DOHH2 (cell line): ENCODE results near the gene DAAM1.

ENCODE experiments used
- H3F3A ChIP-seq: fragments of 200-600 bp; sonication (generic), shearing (Covaris generic); 2 replicates; pipeline ENCODE4 v1.6.0; 2016; ENCODE audit warnings: antibody characterized with exemption, mild to moderate bottlenecking; ENCODE audit not compliant: control insufficient read depth, insufficient read depth
- H3K27ac ChIP-seq: fragments of 200-600 bp; sonication (generic); 2 replicates; pipeline ENCODE4 v1.5.1; 2014; ENCODE audit warnings: low read depth, mild to moderate bottlenecking, low read length, moderate library complexity
- H3K27me3 ChIP-seq: fragments of 200-600 bp; sonication (generic); 2 replicates; pipeline ENCODE4 v1.6.1; 2014; ENCODE audit warnings: mild to moderate bottlenecking, low read length, mixed read lengths; ENCODE audit not compliant: control insufficient read depth
- H3K36me3 ChIP-seq: fragments of 200-600 bp; sonication (generic); 2 replicates; pipeline ENCODE4 v1.6.1; 2014; ENCODE audit warnings: mild to moderate bottlenecking, low read length, moderate library complexity, mixed read lengths; ENCODE audit not compliant: control insufficient read depth
- H3K4me1 ChIP-seq: fragments of 200-600 bp; sonication (generic); 2 replicates; pipeline ENCODE4 v1.6.1; 2014; ENCODE audit warnings: mild to moderate bottlenecking, low read length, mixed read lengths; ENCODE audit not compliant: control insufficient read depth
- H3K4me2 ChIP-seq: fragments of 200-600 bp; sonication (generic); 2 replicates; pipeline ENCODE4 v1.6.0; 2014; ENCODE audit warnings: mild to moderate bottlenecking, low read length, moderate library complexity
- H3K4me3 ChIP-seq: fragments of 200-600 bp; sonication (generic); 2 replicates; pipeline ENCODE4 v1.5.1; 2014; ENCODE audit warnings: mild to moderate bottlenecking, low read length, mixed read lengths
- H3K79me2 ChIP-seq: fragments of 200-600 bp; sonication (generic); 2 replicates; pipeline ENCODE4 v1.6.1; 2014; ENCODE audit warnings: mild to moderate bottlenecking, low read length, mixed read lengths; ENCODE audit not compliant: control insufficient read depth
- H3K9me2 ChIP-seq: fragments of 200-600 bp; sonication (generic); replicated peaks from 2 replicates; pipeline ENCODE4 v1.6.1; 2014; ENCODE audit warnings: mild to moderate bottlenecking, low read length, mixed read lengths; ENCODE audit not compliant: control insufficient read depth
- H3K9me3 ChIP-seq: fragments of 200-600 bp; sonication (generic); 2 replicates; pipeline ENCODE4 v1.6.1; 2014; ENCODE audit warnings: antibody characterized with exemption, low read length, mixed read lengths; ENCODE audit not compliant: control insufficient read depth, insufficient read depth
- H4K20me1 ChIP-seq: fragments of 200-600 bp; sonication (generic); 2 replicates; pipeline ENCODE4 v1.6.0; 2014; ENCODE audit warnings: low read depth, mild to moderate bottlenecking, antibody characterized with exemption, low read length, moderate library complexity; ENCODE audit not compliant: control insufficient read depth, insufficient read depth
- EZH2phosphoT487 ChIP-seq: fragments of 200-600 bp; sonication (generic); IDR thresholded peaks from 2 replicates; pipeline ENCODE4 v1.6.1; 2017; ENCODE audit warnings: borderline replicate concordance, mild to moderate bottlenecking, antibody characterized with exemption, low read length, moderate library complexity, mixed read lengths
- TF ChIP-seq, protein P1 (sequence below): fragments of 200-600 bp; sonication (generic); IDR thresholded peaks from one replicate; pipeline ENCODE4 v1.5.1; 2014; ENCODE audit warnings: antibody characterized with exemption, mild to moderate bottlenecking, low read depth, low read length; ENCODE audit not compliant: poor library complexity, severe bottlenecking

The DAAM1 gene

DNA sequence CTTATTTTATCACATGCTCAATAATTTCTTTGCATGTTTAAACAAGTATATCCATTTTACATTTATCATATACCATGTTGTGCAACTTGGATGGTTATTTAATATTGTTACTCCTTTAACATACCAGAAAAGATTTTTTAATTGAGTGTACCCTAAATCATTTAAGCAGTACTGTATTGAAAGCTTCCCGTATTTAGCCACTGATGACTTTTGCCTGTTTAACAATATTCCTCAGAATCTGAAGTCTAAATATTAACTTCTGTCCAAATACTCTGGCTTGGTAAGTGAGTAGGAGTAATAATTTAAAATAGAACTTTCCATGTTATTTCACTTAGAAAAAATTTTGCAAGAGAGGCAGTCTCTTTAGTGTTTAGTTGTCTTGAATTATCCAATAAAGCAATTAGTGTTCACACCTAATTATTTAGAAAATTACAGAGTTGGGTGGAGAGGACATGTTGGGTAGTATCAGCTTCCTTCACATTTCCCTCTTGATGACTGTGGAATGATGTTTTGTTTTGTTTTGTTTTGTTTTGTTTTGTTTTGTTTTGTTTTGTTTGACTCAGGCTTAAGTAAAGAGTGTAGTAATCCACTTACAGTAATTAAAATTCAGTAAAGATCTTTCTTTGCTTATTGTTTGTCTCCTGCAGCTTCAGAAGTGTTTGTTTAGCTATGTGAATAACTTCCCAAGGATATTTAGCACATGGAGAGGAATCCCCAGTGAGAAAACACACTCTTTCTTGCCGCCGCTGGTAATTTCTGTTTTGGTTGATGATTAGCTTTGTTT lies 59.5 kb downstream of the DAAM1 start:
- H3K27me3 ChIP-seq: no peaks in the 10 kb centered on the region
- H4K20me1 ChIP-seq: no peaks in the 10 kb centered on the region
- H3K9me3 ChIP-seq: no peaks in the 10 kb centered on the region
- no peak for TF ChIP-seq EZH2phosphoT487
- TF ChIP-seq, protein P1, sequence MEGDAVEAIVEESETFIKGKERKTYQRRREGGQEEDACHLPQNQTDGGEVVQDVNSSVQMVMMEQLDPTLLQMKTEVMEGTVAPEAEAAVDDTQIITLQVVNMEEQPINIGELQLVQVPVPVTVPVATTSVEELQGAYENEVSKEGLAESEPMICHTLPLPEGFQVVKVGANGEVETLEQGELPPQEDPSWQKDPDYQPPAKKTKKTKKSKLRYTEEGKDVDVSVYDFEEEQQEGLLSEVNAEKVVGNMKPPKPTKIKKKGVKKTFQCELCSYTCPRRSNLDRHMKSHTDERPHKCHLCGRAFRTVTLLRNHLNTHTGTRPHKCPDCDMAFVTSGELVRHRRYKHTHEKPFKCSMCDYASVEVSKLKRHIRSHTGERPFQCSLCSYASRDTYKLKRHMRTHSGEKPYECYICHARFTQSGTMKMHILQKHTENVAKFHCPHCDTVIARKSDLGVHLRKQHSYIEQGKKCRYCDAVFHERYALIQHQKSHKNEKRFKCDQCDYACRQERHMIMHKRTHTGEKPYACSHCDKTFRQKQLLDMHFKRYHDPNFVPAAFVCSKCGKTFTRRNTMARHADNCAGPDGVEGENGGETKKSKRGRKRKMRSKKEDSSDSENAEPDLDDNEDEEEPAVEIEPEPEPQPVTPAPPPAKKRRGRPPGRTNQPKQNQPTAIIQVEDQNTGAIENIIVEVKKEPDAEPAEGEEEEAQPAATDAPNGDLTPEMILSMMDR: no peak
- no peak overlapping the region for H3K4me2 ChIP-seq
- peaks cover 6% of the 10 kb centered on the region; the same call in 1 of the 2 replicates for H3F3A ChIP-seq
- no peaks in the 10 kb centered on the region for H3K9me2 ChIP-seq
- peaks cover 46% of the 10 kb centered on the region for H3K4me1 ChIP-seq
- peaks cover 99% of the 10 kb centered on the region for H3K79me2 ChIP-seq
- no peak overlapping the region for H3K27ac ChIP-seq
- H3K4me3 ChIP-seq: no peak overlapping the region
- H3K36me3 ChIP-seq: peaks cover 8% of the 10 kb centered on the region

DNA sequence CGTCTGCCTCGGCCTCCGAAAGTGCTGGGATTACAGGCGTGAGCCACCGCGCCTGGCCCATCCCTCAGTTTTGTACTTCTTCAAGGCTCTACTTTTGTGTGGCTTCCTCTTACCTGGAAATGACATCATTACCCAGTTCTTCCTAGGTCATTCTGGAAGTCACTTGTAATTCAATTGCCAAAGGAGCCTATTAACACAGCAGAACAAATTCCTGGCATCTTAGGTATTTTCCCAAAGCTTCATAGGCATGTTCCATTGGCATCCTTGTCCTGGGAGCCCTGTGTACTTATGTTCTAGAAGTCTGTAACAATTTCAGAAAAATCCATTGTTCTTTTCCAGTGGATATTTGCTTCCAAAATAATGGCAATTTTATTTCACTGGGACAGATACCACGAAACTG lies 60.6 kb downstream of the DAAM1 start:
- Histone ChIP-seq H4K20me1 (no peaks in the 10 kb centered on the region), H3K9me3 (no peaks in the 10 kb centered on the region), H3K27me3 (no peaks in the 10 kb centered on the region), H3K4me2 (no peak overlapping the region), H3K9me2 (no peaks in the 10 kb centered on the region), H3F3A (peaks cover 6% of the 10 kb centered on the region; the same call in 1 of the 2 replicates), H3K4me1 (peaks cover 53% of the 10 kb centered on the region), H3K27ac (no peak overlapping the region), H3K36me3 (peaks cover 4% of the 10 kb centered on the region; the same call in 1 of the 2 replicates), H3K79me2 (peaks cover 99% of the 10 kb centered on the region), H3K4me3 (no peak overlapping the region)
- TF ChIP-seq EZH2phosphoT487: no peak
- TF ChIP-seq, protein P1: no peak

DNA sequence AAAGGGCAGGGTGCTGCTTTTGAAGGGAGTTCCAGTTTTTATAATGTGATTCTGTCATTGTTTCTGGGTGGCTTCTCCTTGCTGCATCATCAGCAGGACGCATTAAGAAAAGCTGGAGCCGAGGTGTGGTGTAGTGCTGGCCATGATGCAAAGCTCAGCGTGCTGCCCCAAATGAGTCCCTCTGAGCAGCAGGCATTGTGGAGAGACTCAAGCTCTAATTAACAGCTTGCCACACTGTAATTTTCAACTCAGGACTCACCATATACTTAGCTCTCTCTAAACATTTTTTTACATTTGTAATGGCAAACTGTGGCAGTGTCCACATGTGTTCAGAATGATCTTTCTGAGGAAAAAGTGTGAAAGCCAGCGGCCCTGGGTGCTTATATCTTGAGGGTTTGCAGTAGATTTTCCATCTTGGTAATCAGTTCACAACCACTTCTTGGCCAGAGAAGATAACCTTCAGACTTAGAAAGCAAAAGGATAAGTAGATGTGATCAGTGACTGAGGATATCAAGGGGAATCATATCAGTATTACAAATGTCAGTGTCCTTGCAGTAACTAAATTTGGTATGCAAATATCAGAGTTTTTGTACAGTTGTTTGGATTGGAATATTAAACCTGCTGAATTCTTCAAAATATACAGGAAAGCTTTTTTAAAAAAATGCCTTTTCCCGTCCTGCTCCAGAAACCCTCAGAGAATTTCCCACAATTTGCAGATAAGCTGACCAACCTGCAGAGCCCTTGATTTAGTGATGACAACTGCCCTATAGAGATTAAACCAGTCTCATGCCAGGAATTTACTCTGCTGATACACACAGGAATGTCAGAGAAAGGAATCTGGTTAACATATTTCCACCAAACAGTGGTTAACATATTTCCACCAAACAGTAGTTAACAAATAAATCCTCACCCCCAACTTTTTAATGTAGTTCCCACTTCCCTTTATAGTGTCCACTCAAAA lies 63.6 kb downstream of the DAAM1 start:
- Histone ChIP-seq H4K20me1 (no peaks in the 10 kb centered on the region), H3K27me3 (no peaks in the 10 kb centered on the region), H3K79me2 (peaks cover 99% of the 10 kb centered on the region), H3K9me3 (no peaks in the 10 kb centered on the region), H3K4me3 (no peak overlapping the region), H3F3A (no peaks in the 10 kb centered on the region), H3K27ac (no peak overlapping the region), H3K4me1 (peaks cover 47% of the 10 kb centered on the region), H3K9me2 (no peaks in the 10 kb centered on the region), H3K36me3 (peaks cover 9% of the 10 kb centered on the region; the same call in 1 of the 2 replicates), H3K4me2 (peak overlapping the region; percentile 10)
- no peak for TF ChIP-seq EZH2phosphoT487
- TF ChIP-seq, protein P1: no peak
